ENCODE data around the gene GALNT2.

- TF ChIP-seq POLR2A (IDR thresholded peaks at IDR 0.05; ENCODE audit: low read length) (no peak), GATA1 (IDR thresholded peaks at IDR 0.05; ENCODE audit: low read depth, low read length) (peak; percentile 45)
Observed at GRCh38 chr1:230127105-230128054, 60.3 kb downstream of the GALNT2 start.
